ENCODE results near the gene MUC3A. TPM values are rescaled to one million over a fixed set of nuclear protein-coding genes. Genes with fewer than 3 reads are reported as not detected.
"Not testable (repeated sequence)": the region's sequence is repeated elsewhere in the genome, so short reads cannot be mapped to it uniquely, and the experiment has no call there.

The MUC3A gene
- total RNA-seq, 4 donors from 2014 or later: 0.31 TPM; not detected in 3

- no peak for ATAC-seq
- H3K27me3 ChIP-seq: peaks cover 39% of the 10 kb centered on the region
- no peaks in the 10 kb centered on the region for H3K9me3 ChIP-seq
- no peaks in the 10 kb centered on the region for H3K36me3 ChIP-seq
- WGBS, 2 donors (ENCODE audit: low coverage in 1 of 2): 93 to 94% methylated on average over 5 of the region's 5 CpGs
- H3K27ac ChIP-seq: no peak overlapping the region
- H3K4me1 ChIP-seq: no peaks in the 10 kb centered on the region
- no peak overlapping the region for H3K4me3 ChIP-seq
- TF ChIP-seq POLR2AphosphoS5 (IDR thresholded peaks at IDR 0.05): no peak
- TF ChIP-seq, protein P1, sequence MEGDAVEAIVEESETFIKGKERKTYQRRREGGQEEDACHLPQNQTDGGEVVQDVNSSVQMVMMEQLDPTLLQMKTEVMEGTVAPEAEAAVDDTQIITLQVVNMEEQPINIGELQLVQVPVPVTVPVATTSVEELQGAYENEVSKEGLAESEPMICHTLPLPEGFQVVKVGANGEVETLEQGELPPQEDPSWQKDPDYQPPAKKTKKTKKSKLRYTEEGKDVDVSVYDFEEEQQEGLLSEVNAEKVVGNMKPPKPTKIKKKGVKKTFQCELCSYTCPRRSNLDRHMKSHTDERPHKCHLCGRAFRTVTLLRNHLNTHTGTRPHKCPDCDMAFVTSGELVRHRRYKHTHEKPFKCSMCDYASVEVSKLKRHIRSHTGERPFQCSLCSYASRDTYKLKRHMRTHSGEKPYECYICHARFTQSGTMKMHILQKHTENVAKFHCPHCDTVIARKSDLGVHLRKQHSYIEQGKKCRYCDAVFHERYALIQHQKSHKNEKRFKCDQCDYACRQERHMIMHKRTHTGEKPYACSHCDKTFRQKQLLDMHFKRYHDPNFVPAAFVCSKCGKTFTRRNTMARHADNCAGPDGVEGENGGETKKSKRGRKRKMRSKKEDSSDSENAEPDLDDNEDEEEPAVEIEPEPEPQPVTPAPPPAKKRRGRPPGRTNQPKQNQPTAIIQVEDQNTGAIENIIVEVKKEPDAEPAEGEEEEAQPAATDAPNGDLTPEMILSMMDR (IDR thresholded peaks at IDR 0.05): no peak
These were observed 40.8 kb upstream of the MUC3A start for GRCh38 chr7:100908512-100908911.

- 61 to 93% methylated on average over 2 to 5 of the region's 7 CpGs for WGBS, 2 donors (ENCODE audit: low coverage in 1 of 2)
- peaks cover 42% of the 10 kb centered on the region for H3K27me3 ChIP-seq
- not testable (repeated sequence) for ATAC-seq, H3K4me1 ChIP-seq, H3K9me3 ChIP-seq, H3K27ac ChIP-seq, H3K36me3 ChIP-seq, H3K4me3 ChIP-seq
These were observed 38.9 kb upstream of the MUC3A start for GRCh38 chr7:100910443-100910842.

DNA sequence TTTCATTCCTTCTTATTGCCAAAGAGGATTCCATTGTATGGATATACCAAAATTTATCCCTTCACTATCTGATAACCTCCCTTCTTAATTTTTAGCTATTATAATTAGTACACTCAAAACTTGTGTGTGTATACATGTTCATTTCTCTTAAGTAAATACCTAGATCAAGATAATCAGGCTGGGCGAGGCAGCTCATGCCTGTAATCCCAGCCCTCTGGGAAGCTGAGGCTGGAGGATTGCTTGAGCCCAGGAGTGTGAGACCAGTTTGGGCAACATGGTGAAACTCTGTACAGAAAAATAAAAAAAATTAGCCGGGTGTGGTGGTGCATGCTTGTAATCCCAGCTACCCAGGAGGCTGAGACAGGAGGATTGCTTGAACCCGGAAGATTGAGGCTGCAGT, 37.9 kb upstream of the MUC3A start:
- Histone ChIP-seq H3K27ac (no peak overlapping the region), H3K4me3 (no peak overlapping the region), H3K36me3 (no peaks in the 10 kb centered on the region), H3K27me3 (peaks cover 43% of the 10 kb centered on the region), H3K9me3 (no peaks in the 10 kb centered on the region), H3K4me1 (peaks cover 0 to 5% (median 0%) of the 10 kb centered on the region in 3 donors)
- ATAC-seq: no peak
- WGBS, 2 donors (ENCODE audit: low coverage in 1 of 2): 67 to 100% methylated on average over 1 to 3 of the region's 3 CpGs
- no peak for TF ChIP-seq EP300 (IDR thresholded peaks at IDR 0.05)
- TF ChIP-seq POLR2AphosphoS5 (IDR thresholded peaks at IDR 0.05): no peak
- TF ChIP-seq, protein P1 (IDR thresholded peaks at IDR 0.05): no peak
- no peak for TF ChIP-seq POLR2A (IDR thresholded peaks at IDR 0.05)

GRCh38 chr7:100914208-100914878, 35.0 kb upstream of the MUC3A start:
- H3K4me1 ChIP-seq: peaks cover 0 to 6% (median 0%) of the 10 kb centered on the region in 3 donors
- H3K9me3 ChIP-seq: no peaks in the 10 kb centered on the region
- no peaks in the 10 kb centered on the region for H3K36me3 ChIP-seq
- no peak overlapping the region for H3K4me3 ChIP-seq
- H3K27ac ChIP-seq: no peak overlapping the region
- no peak for TF ChIP-seq EP300 (IDR thresholded peaks at IDR 0.05)
- TF ChIP-seq POLR2AphosphoS5 (IDR thresholded peaks at IDR 0.05): no peak
- TF ChIP-seq POLR2A (IDR thresholded peaks at IDR 0.05): no peak
- TF ChIP-seq, protein P1 (IDR thresholded peaks at IDR 0.05): no peak
- H3K27me3 ChIP-seq: peaks cover 30% of the 10 kb centered on the region
- ATAC-seq: no peak
- 80 to 84% methylated on average over 1 to 9 of the region's 15 CpGs for WGBS, 2 donors (ENCODE audit: low coverage in 1 of 2)

GRCh38 chr7:100914879-100915447, 34.4 kb upstream of the MUC3A start:
- H3K4me1 ChIP-seq: peaks cover 0 to 6% (median 0%) of the 10 kb centered on the region in 3 donors
- H3K9me3 ChIP-seq: no peaks in the 10 kb centered on the region
- H3K27me3 ChIP-seq: peaks cover 30% of the 10 kb centered on the region
- H3K36me3 ChIP-seq: no peaks in the 10 kb centered on the region
- ATAC-seq: no peak
- TF ChIP-seq, protein P1 (IDR thresholded peaks at IDR 0.05): no peak
- TF ChIP-seq POLR2AphosphoS5 (IDR thresholded peaks at IDR 0.05): no peak
- no peak for TF ChIP-seq EP300 (IDR thresholded peaks at IDR 0.05)
- TF ChIP-seq POLR2A (IDR thresholded peaks at IDR 0.05): no peak
- no peak overlapping the region for H3K27ac ChIP-seq
- no peak overlapping the region for H3K4me3 ChIP-seq
- WGBS, 2 donors (ENCODE audit: low coverage in 1 of 2): 85 to 87% methylated on average over 4 to 8 of the region's 8 CpGs

DNA sequence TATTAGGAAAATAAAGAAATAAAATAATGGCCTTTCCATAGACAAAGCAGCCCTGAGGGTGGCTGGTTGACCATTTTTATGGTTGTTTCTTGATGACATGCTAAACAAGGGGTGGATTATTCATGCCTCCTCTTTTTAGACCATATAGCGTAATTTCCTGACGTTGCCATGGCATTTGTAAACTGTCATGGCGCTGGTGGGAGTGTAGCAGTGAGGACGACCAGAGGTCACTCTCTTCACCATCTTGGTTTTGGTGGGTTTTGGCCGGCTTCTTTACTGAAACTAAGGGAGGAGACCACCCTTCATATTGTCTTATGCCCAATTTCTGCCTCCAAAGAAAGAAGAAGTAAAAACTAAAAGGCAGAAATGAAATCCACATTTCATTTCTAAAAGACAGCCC, 30.0 kb upstream of the MUC3A start:
- not testable (repeated sequence) for H3K36me3 ChIP-seq, ATAC-seq, H3K4me3 ChIP-seq, H3K27ac ChIP-seq, H3K9me3 ChIP-seq, H3K4me1 ChIP-seq
- peaks cover 26% of the 10 kb centered on the region for H3K27me3 ChIP-seq
- 85 to 86% methylated on average over 4 to 5 of the region's 5 CpGs for WGBS, 2 donors (ENCODE audit: low coverage in 1 of 2)

- not testable (repeated sequence) for H3K27ac ChIP-seq, H3K4me1 ChIP-seq, ATAC-seq, H3K9me3 ChIP-seq, H3K4me3 ChIP-seq, H3K36me3 ChIP-seq
- peaks cover 23% of the 10 kb centered on the region for H3K27me3 ChIP-seq
- 48 to 79% methylated on average over 2 to 9 of the region's 9 CpGs for WGBS, 2 donors (ENCODE audit: low coverage in 1 of 2)
These were observed 29.4 kb upstream of the MUC3A start for GRCh38 chr7:100919779-100920437.
